B cell (primary cell): Measurements from ENCODE around the gene RIT2. TPM values are rescaled to one million over a fixed set of nuclear protein-coding genes. Genes with fewer than 3 reads are reported as not detected.

ENCODE experiments used
- ATAC-seq: fragments of 200-7000 bp; cut with Tn5 transposase; one replicate; pipeline ENCODE4 v1.10.0; 2021; ENCODE audit warnings: low read depth, mild to moderate bottlenecking, moderate number of reproducible peaks, moderate library complexity
- CTCF ChIA-PET: fragments of 350-600 bp; sonication (Branson Sonifier 250); formaldehyde crosslinking; loops from one replicate; lab custom pipeline; 2021; ENCODE audit warnings: antibody characterized with exemption, inconsistent platforms; lab: Charles Lee
- POLR2A ChIA-PET: fragments of 350-600 bp; sonication (Branson Sonifier 250); formaldehyde crosslinking; loops from one replicate; lab custom pipeline; 2021; ENCODE audit warnings: antibody characterized with exemption; lab: Charles Lee
- DNase-seq: peaks from one replicate; pipeline ENCODE4 v3.0.0; 2013
- H2AFZ ChIP-seq: 2 replicates; pipeline ENCODE4 v1.6.1; 2012; ENCODE audit warnings: mild to moderate bottlenecking, low read depth, low read length; ENCODE audit not compliant: insufficient read depth, poor library complexity, severe bottlenecking
- H3K27ac ChIP-seq, 2 donors: 1 replicate in 1 of 2; 2 replicates in 1 of 2; pipeline ENCODE4 v1.5.1; 2012 to 2013; ENCODE audit warnings: low read length in 2 of 2, mild to moderate bottlenecking in 2 of 2, moderate library complexity in 1 of 2
- H3K27me3 ChIP-seq, 4 experiments: fragments of 200-600 bp in 1 of 4; sonication (generic) in 1 of 4; replicated peaks in 1 of 4; 1 replicate in 2 of 4; 2 replicates in 2 of 4; pipeline versions ENCODE4 v1.6.1 to v1.7.0; 2013 to 2016; ENCODE audit warnings: low read length in 3 of 4, mild to moderate bottlenecking in 2 of 4, mixed read lengths in 1 of 4, moderate library complexity in 1 of 4; ENCODE audit not compliant: insufficient read depth in 4 of 4, control insufficient read depth in 3 of 4; ENCODE audit errors: control extremely low read depth in 1 of 4
- H3K36me3 ChIP-seq, 2 experiments: replicated peaks in 1 of 2; 1 replicate in 1 of 2; 2 replicates in 1 of 2; pipeline versions ENCODE4 v1.6.1 to v1.7.1; 2013; ENCODE audit warnings: low read length in 1 of 2; ENCODE audit not compliant: insufficient read depth in 2 of 2, control insufficient read depth in 1 of 2; ENCODE audit errors: control extremely low read depth in 1 of 2, extremely low read depth in 1 of 2
- H3K4me1 ChIP-seq, 2 donors: fragments of 200-600 bp in 1 of 2; sonication (generic) in 1 of 2; 1 replicate in 1 of 2; 2 replicates in 1 of 2; pipeline versions ENCODE4 v1.5.1 to v1.6.1; 2013 to 2017; ENCODE audit warnings: low read length in 2 of 2; ENCODE audit not compliant: control insufficient read depth in 2 of 2, insufficient read depth in 2 of 2
- H3K4me2 ChIP-seq: replicated peaks from 2 replicates; pipeline ENCODE3; 2012; ENCODE audit warnings: mild to moderate bottlenecking, low read depth, low read length; ENCODE audit not compliant: poor library complexity, severe bottlenecking
- H3K4me3 ChIP-seq, 5 experiments: fragments of 200-600 bp in 1 of 5; sonication (generic) in 1 of 5; 1 replicate in 3 of 5; 2 replicates in 2 of 5; pipeline versions ENCODE4 v1.5.1 to v1.7.0; 2011 to 2016; ENCODE audit warnings: low read length in 4 of 5, mild to moderate bottlenecking in 4 of 5, low read depth in 2 of 5, control low read depth in 1 of 5, moderate library complexity in 1 of 5; ENCODE audit not compliant: insufficient read depth in 1 of 5; ENCODE audit errors: control extremely low read depth in 1 of 5, extremely low read depth in 1 of 5
- H3K79me2 ChIP-seq: fragments of 200-600 bp; sonication (generic); one replicate; pipeline ENCODE4 v1.6.0; 2016; ENCODE audit warnings: low read length; ENCODE audit not compliant: control insufficient read depth, insufficient read depth
- H3K9ac ChIP-seq: fragments of 200-600 bp; sonication (generic); 2 replicates; pipeline ENCODE4 v1.6.1; 2017; ENCODE audit warnings: mild to moderate bottlenecking, low read length, moderate library complexity
- H3K9me3 ChIP-seq, 3 donors: one replicate each; pipeline versions ENCODE4 v1.6.1 to v1.7.1; 2013; ENCODE audit warnings: low read length in 2 of 3; ENCODE audit not compliant: control insufficient read depth in 2 of 3, insufficient read depth in 1 of 3; ENCODE audit errors: control extremely low read depth in 1 of 3
- H4K20me1 ChIP-seq: 2 replicates; pipeline ENCODE4 v1.6.0; 2012; ENCODE audit warnings: mild to moderate bottlenecking, low read length; ENCODE audit not compliant: insufficient read depth, control insufficient read depth, poor library complexity, severe bottlenecking
- H3K27ac Mint-ChIP-seq: one replicate; pipeline ENCODE4 v1.8.0; 2021; ENCODE audit warnings: mixed read lengths
- H3K27me3 Mint-ChIP-seq: one replicate; pipeline ENCODE4 v1.8.0; 2021; ENCODE audit warnings: mixed read lengths
- H3K4me1 Mint-ChIP-seq: one replicate; pipeline ENCODE4 v1.8.0; 2021; ENCODE audit warnings: mixed read lengths
- H3K4me3 Mint-ChIP-seq: one replicate; pipeline ENCODE4 v1.8.0; 2021; ENCODE audit warnings: mixed read lengths
- H3K9me3 Mint-ChIP-seq: one replicate; pipeline ENCODE4 v1.8.0; 2022; ENCODE audit warnings: mixed read lengths; ENCODE audit not compliant: insufficient read depth
- EZH2 ChIP-seq: IDR thresholded peaks from 2 replicates; pipeline ENCODE4 v1.6.1; 2012; ENCODE audit warnings: borderline replicate concordance, low read depth, mild to moderate bottlenecking, moderate library complexity, low read length; ENCODE audit not compliant: insufficient read depth, poor library complexity, severe bottlenecking
- WGBS: methylation state at CpG from one replicate; pipeline ENCODE4 v1.1.5; 2013; ENCODE audit warnings: missing lambda C conversion rate; ENCODE audit not compliant: insufficient coverage; 5-methylcytosine and 5-hydroxymethylcytosine counted together
- intact Hi-C: fragments of 100-400 bp; cut with micrococcal nuclease; formaldehyde crosslinking; loops from one replicate; pipeline ENCODE4 v1.10.0; 2022
- polyA plus RNA-seq: library from polyadenylated mRNA; depleted of rRNA; stranded (reverse); fragments of >200 nt; gene quantifications from 2 replicates; pipeline ENCODE4 v1.2.3, GENCODE V29; 2012
- total RNA-seq, 2 donors: library from RNA; stranded (reverse); fragments of 120-200 nt in 1 of 2; gene quantifications; 1 replicate in 1 of 2; 2 replicates in 1 of 2; pipeline versions ENCODE4 v1.2.3 to v1.2.4, GENCODE V29; 2013 to 2022
- TF ChIP-seq, protein P1 (sequence below): fragments of 200-600 bp; IDR thresholded peaks from one replicate; pipeline ENCODE4 v1.8.0; 2022; ENCODE audit warnings: antibody characterized with exemption, mild to moderate bottlenecking

RIT2 gene
- total and polyA plus RNA-seq, 2 donors (not counting 1 experiment from before 2014, with no cell fraction given), result not detected

DNA sequence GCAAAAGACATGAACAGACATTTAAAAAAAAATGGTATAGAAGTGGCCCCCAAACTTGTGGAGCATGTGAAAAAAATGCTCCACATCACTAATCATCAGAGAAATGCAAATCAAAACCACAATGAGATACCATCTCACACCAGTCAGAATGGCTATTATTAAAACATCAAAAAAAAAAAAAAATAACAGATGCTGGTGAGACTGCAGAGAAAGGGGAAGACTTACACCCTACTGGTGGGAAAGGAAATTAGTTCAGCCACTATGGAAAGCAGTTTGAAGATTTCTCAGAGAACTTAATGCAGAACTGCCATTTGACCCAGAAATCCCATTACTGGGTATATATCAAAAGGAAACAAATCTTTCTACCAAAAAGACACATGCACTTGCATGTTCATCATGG lies 164.8 kb downstream of the RIT2 start:
- ChIA-PET POLR2A (no interaction called here), CTCF (no interaction called here)
- H3K9me3 ChIP-seq, result peaks cover 0 to 3% (median 0%) of the 10 kb centered on the region in 3 donors
- intact Hi-C loops, result no loop called here
- H3K27ac Mint-ChIP-seq, result no peak overlapping the region
- no peak overlapping the region for H3K4me2 ChIP-seq
- no peaks in the 10 kb centered on the region for H4K20me1 ChIP-seq
- H2AFZ ChIP-seq, result no peak overlapping the region
- no peak for TF ChIP-seq EZH2
- TF ChIP-seq, protein P1, sequence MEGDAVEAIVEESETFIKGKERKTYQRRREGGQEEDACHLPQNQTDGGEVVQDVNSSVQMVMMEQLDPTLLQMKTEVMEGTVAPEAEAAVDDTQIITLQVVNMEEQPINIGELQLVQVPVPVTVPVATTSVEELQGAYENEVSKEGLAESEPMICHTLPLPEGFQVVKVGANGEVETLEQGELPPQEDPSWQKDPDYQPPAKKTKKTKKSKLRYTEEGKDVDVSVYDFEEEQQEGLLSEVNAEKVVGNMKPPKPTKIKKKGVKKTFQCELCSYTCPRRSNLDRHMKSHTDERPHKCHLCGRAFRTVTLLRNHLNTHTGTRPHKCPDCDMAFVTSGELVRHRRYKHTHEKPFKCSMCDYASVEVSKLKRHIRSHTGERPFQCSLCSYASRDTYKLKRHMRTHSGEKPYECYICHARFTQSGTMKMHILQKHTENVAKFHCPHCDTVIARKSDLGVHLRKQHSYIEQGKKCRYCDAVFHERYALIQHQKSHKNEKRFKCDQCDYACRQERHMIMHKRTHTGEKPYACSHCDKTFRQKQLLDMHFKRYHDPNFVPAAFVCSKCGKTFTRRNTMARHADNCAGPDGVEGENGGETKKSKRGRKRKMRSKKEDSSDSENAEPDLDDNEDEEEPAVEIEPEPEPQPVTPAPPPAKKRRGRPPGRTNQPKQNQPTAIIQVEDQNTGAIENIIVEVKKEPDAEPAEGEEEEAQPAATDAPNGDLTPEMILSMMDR, result no peak
- H3K4me3 ChIP-seq, result no peak overlapping the region
- H3K27me3 Mint-ChIP-seq, result no peaks in the 10 kb centered on the region
- H3K4me3 Mint-ChIP-seq, result no peak overlapping the region
- H3K4me1 Mint-ChIP-seq, result no peaks in the 10 kb centered on the region
- no peaks in the 10 kb centered on the region for H3K79me2 ChIP-seq
- ATAC-seq (no peak), DNase-seq (no peak)
- no peak overlapping the region for H3K9ac ChIP-seq
- no peaks in the 10 kb centered on the region for H3K4me1 ChIP-seq
- no peak overlapping the region for H3K27ac ChIP-seq
- H3K9me3 Mint-ChIP-seq, result peaks cover 5% of the 10 kb centered on the region
- H3K36me3 ChIP-seq, result no peaks in the 10 kb centered on the region
- no peaks in the 10 kb centered on the region for H3K27me3 ChIP-seq

GRCh38 chr18:42948831-42949230 lies 166.7 kb downstream of the RIT2 start:
- Histone ChIP-seq H3K9me3 (peaks cover 0 to 3% (median 0%) of the 10 kb centered on the region in 3 donors), H3K27me3 (no peaks in the 10 kb centered on the region), H3K79me2 (no peaks in the 10 kb centered on the region), H2AFZ (no peak overlapping the region), H3K36me3 (no peaks in the 10 kb centered on the region), H3K9ac (no peak overlapping the region), H3K4me3 (no peak overlapping the region), H3K4me1 (no peaks in the 10 kb centered on the region), H3K4me2 (no peak overlapping the region), H4K20me1 (no peaks in the 10 kb centered on the region), H3K27ac (no peak overlapping the region)
- peaks cover 7% of the 10 kb centered on the region for H3K9me3 Mint-ChIP-seq
- no peak overlapping the region for H3K27ac Mint-ChIP-seq
- CTCF ChIA-PET, result interaction anchor here (1.1 kb wide), 1 partner anchor 9 kb away, joined by 4 read pairs; no protein-coding TSS in a partner anchor
- POLR2A ChIA-PET, result no interaction called here
- DNase-seq, result no peak
- no peaks in the 10 kb centered on the region for H3K4me1 Mint-ChIP-seq
- TF ChIP-seq EZH2, result no peak
- TF ChIP-seq, protein P1, result no peak
- no peaks in the 10 kb centered on the region for H3K27me3 Mint-ChIP-seq
- ATAC-seq, result no peak
- intact Hi-C loops, result no loop called here
- no peak overlapping the region for H3K4me3 Mint-ChIP-seq
- WGBS, result 60% methylated on average over 1 of the region's 1 CpG
